Measurements from ENCODE around the gene EFCAB5.

- TF ChIP-seq CTCF (IDR thresholded peaks at IDR 0.05) (no peak), POLR2A (IDR thresholded peaks at IDR 0.05) (no peak)
Measured at GRCh38 chr17:30134551-30134950, 193.1 kb downstream of the EFCAB5 start.

Data from adrenal gland (tissue), 5 donors.